Testis (tissue), 3 donors: ENCODE results near the gene MED23. TPM values are rescaled to one million over a fixed set of nuclear protein-coding genes. Genes with fewer than 3 reads are reported as not detected.
"Not testable (repeated sequence)": the region's sequence is repeated elsewhere in the genome, so short reads cannot be mapped to it uniquely, and the experiment has no call there.

Experiments
- DNase-seq: peaks from one replicate; pipeline ENCODE4 v3.0.0-alpha.2; 2019
- H3K27ac ChIP-seq, 2 donors: fragments of 200-600 bp; sonication (generic); one replicate each; pipeline ENCODE4 v1.5.1; 2019
- H3K27me3 ChIP-seq: fragments of 200-600 bp; sonication (generic); one replicate; pipeline ENCODE4 v1.5.1; 2019
- H3K36me3 ChIP-seq: fragments of 200-600 bp; sonication (generic); one replicate; pipeline ENCODE4 v1.5.1; 2017; ENCODE audit warnings: low read depth; ENCODE audit errors: missing control alignments
- H3K4me1 ChIP-seq: fragments of 200-600 bp; sonication (generic); one replicate; pipeline ENCODE4 v1.5.1; 2019
- H3K4me3 ChIP-seq, 2 donors: fragments of 200-600 bp; sonication (generic); one replicate each; pipeline ENCODE4 v1.5.1; 2017 to 2019
- H3K9me3 ChIP-seq: fragments of 200-600 bp; sonication (generic); one replicate; pipeline ENCODE4 v1.5.1; 2017
- CTCF ChIP-seq, 3 experiments: fragments of 450-650 bp in 2 of 3; fragments of 200-600 bp in 1 of 3; sonication (generic) in 1 of 3; IDR thresholded peaks; one replicate each; pipeline ENCODE4 v1.5.1; 2016 to 2019; ENCODE audit warnings: antibody characterized with exemption in 3 of 3, mild to moderate bottlenecking in 2 of 3, moderate library complexity in 1 of 3
- POLR2A ChIP-seq: fragments of 450-650 bp; IDR thresholded peaks from one replicate; pipeline ENCODE4 v1.6.1; 2017; ENCODE audit warnings: antibody characterized with exemption, mild to moderate bottlenecking, moderate library complexity
- WGBS, 2 donors: methylation state at CpG; one replicate each; pipeline ENCODE4 v1.1.5; 2018; 5-methylcytosine and 5-hydroxymethylcytosine counted together
- intact Hi-C: fragments of 100-400 bp; cut with DNase I; formaldehyde crosslinking; loops from one replicate; pipeline ENCODE4 v1.15.1; 2023; ENCODE audit warnings: low total_unique reads
- polyA plus RNA-seq: library from polyadenylated mRNA; stranded (reverse); fragments of 350-450 nt; fragmentation: Illumina TruSeq; extraction: RNeasy Lipid Tissue Mini Kit (QIAGEN cat#74804); gene quantifications from one replicate; pipeline ENCODE4 v1.2.3, GENCODE V29; 2014; ENCODE audit warnings: low read depth, low replicate concordance; ENCODE audit not compliant: insufficient read depth
- total RNA-seq, 2 donors: library from RNA; depleted of rRNA; stranded (reverse); fragments of >200 nt; gene quantifications; one replicate each; pipeline ENCODE4 v1.2.3, GENCODE V29; 2016

Gene MED23
- total and polyA plus RNA-seq, 3 donors from 2014 or later = 24.4 to 42.1 (median 39.8) TPM

GRCh38 chr6:131549811-131550210 lies 78.2 kb downstream of the MED23 start:
- Histone ChIP-seq H3K36me3 (no peaks in the 10 kb centered on the region), H3K27me3 (no peaks in the 10 kb centered on the region), H3K27ac (no peak overlapping the region), H3K9me3 (no peaks in the 10 kb centered on the region), H3K4me1 (peaks cover 7% of the 10 kb centered on the region), H3K4me3 (no peak overlapping the region)
- TF ChIP-seq POLR2A (no peak), CTCF (IDR thresholded peaks at IDR 0.05) (no peak)
- intact Hi-C loops = no loop called here
- 60 to 72% methylated on average over 2 of the region's 2 CpGs for WGBS, 2 donors
- no peak for DNase-seq

- DNase-seq = no peak
- Histone ChIP-seq H3K36me3 (no peaks in the 10 kb centered on the region), H3K9me3 (no peaks in the 10 kb centered on the region), H3K27me3 (no peaks in the 10 kb centered on the region), H3K4me1 (peaks cover 7% of the 10 kb centered on the region), H3K27ac (no peak overlapping the region), H3K4me3 (no peak overlapping the region)
- 58 to 86% methylated on average over 1 of the region's 1 CpG for WGBS, 2 donors
- intact Hi-C loops = no loop called here
- TF ChIP-seq CTCF (IDR thresholded peaks at IDR 0.05) = no peak
- TF ChIP-seq POLR2A = no peak
Observed at GRCh38 chr6:131548441-131548840, 79.6 kb downstream of the MED23 start.

GRCh38 chr6:131547488-131547887 lies 80.6 kb downstream of the MED23 start:
- no peaks in the 10 kb centered on the region for H3K27me3 ChIP-seq
- no peaks in the 10 kb centered on the region for H3K36me3 ChIP-seq
- H3K27ac ChIP-seq = no peak overlapping the region
- no peak for DNase-seq
- intact Hi-C loops = no loop called here
- H3K9me3 ChIP-seq = no peaks in the 10 kb centered on the region
- no peak for TF ChIP-seq CTCF (IDR thresholded peaks at IDR 0.05)
- WGBS, 2 donors = 54 to 85% methylated on average over 6 of the region's 6 CpGs
- H3K4me1 ChIP-seq = peaks cover 6% of the 10 kb centered on the region
- H3K4me3 ChIP-seq = no peak overlapping the region

GRCh38 chr6:131545317-131545716 lies 82.7 kb downstream of the MED23 start:
- no peak for TF ChIP-seq POLR2A
- TF ChIP-seq CTCF (IDR thresholded peaks at IDR 0.05) = no peak
- 72 to 83% methylated on average over 2 of the region's 2 CpGs for WGBS, 2 donors
- Histone ChIP-seq H3K4me1 (no peaks in the 10 kb centered on the region), H3K36me3 (no peaks in the 10 kb centered on the region), H3K27ac (no peak overlapping the region), H3K4me3 (no peak overlapping the region), H3K27me3 (no peaks in the 10 kb centered on the region), H3K9me3 (no peaks in the 10 kb centered on the region)
- intact Hi-C loops = no loop called here
- no peak for DNase-seq

- H3K27ac ChIP-seq, H3K27me3 ChIP-seq, H3K4me1 ChIP-seq, intact Hi-C loops, DNase-seq, H3K4me3 ChIP-seq, H3K9me3 ChIP-seq, H3K36me3 ChIP-seq: not testable (repeated sequence)
- 77 to 95% methylated on average over 4 of the region's 4 CpGs for WGBS, 2 donors
Observed at GRCh38 chr6:131538615-131539014, 89.4 kb downstream of the MED23 start.
